ENCODE measurements around the gene STING1.

- TF ChIP-seq CTCF (IDR thresholded peaks at IDR 0.05; ENCODE audit: insufficient read depth, low read length, poor library complexity, severe bottlenecking): no peak
- TF ChIP-seq EZH2phosphoT487 (conservative IDR thresholded peaks at IDR 0.05; ENCODE audit: low read length): no peak
Observed at GRCh38 chr5:139495638-139496435, 13.3 kb upstream of the STING1 start.
